ENCODE results near the gene FER.
"Not testable (repeated sequence)": the region's sequence is repeated elsewhere in the genome, so short reads cannot be mapped to it uniquely, and the experiment has no call there.

Gene FER

DNA sequence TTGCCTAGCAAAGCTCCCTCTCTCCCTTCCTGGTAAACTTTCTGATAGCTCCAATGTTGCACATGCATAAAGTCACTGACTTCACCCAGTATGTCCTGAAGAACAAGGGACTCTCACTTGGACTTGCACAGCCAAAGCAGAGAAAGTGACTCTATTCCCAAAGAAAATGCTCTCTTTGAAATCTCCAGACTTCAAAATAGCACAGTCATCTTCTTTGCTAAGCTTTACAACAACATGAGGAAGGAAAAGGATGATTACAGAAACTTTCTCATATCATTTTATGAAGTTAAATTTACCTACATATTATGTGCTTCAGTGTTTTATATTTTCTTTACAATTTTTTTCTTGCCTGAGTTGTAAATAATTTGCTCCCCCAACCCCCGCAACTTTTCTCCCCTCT is 397.4 kb downstream of the FER start:
- no peak for DNase-seq

DNA sequence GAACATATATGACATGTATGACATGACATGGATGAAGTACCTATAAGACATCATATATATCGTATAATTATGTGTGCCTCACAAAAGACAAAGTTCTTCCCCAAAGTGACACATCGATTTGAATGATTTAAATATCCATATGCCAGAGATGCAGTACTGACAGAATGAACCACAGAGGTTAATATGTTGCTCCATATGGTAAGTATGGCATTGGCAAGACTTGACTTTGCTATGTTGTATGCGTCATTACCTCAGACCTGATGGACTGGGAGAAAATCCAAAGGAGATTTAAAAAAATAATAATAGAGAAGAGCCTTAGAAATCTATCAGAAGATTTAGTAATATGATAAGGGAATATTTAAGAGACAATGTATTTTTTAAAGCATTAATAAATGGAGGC is 398.9 kb downstream of the FER start:
- DNase-seq, result no peak

- DNase-seq, result no peak
These were observed 404.9 kb downstream of the FER start for GRCh38 chr5:109152565-109152964.

DNA sequence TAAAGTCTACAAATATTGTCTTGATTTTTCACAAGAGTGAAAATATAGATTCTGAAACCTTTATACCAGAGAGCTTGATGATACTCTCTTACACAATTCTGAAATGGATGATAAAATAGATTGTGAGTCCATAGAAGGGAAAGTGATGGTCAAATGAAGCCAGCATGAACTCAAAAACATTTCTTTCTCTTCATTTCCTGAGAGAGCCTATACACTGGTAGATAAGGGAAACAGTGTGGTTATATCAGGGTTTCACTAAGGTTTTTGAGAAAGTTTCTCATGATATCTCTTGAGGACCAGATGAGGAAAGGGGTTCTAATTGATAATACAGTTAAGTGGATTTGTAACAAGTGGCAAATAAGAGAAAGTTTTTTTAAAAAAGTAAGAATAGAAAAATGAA is 407.9 kb downstream of the FER start:
- DNase-seq, result no peak

- DNase-seq, result no peak
These were observed 409.2 kb downstream of the FER start for GRCh38 chr5:109156885-109157284.

DNA sequence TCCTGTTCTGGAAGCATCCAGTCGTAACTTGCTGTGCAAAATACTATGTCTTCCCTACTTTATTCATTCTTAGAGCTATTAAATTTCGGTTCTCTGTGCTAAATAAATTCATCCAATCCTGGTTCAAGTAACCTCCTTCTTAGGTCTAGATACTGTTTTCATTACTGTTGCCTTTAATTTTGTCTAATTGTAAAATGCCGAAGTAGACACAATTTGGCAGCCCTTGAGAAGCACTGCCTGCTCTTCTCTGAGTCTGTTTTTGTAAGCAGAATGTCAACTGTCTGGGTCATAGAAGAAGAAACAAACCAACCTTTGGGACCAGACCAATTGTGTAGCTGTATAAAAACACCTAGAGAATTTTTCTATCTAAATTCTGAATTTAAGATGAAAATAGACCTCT is 412.8 kb downstream of the FER start:
- DNase-seq, result no peak

- DNase-seq, result no peak
These were observed 414.4 kb downstream of the FER start for GRCh38 chr5:109161914-109162683.

DNA sequence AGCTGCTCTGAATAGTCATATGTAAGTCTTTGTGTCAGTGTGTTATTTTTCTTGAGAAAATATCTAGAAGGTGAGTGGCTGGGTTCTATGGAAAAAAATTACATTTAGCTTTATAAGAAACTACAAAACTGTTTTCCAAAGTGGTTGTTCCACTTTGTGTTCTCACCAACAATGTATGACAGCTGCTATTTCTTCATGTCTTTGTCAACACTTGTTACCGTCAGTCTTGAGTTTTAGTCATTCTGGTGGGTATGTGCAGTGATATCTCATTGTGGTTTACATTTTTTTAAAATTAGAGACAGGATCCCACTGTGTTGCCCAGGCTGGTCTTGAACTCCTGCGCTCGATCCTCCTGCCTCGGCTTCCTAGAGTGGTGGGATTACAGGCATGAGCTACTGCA is 415.6 kb downstream of the FER start:
- DNase-seq, result no peak

DNA sequence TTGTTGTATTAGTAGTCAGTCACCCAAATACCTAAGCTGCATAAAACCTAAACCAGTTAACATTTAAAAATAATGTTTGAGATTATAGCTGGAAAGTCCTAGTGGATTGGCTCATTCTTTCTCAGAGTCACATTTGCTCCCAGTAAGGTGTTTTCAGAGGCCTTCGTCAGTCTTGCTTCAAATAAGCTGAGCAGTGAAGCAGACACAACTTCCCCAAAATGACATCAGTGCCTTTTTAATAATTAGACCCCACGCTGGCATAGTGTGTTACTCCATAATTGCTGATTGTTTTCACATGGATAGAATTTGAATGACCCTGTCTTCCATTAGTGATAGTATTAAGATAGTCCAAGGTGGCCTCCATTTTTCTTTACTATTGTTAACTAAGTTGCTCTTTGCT is 416.3 kb downstream of the FER start:
- no peak for DNase-seq

GRCh38 chr5:109167586-109167985 is 419.9 kb downstream of the FER start:
- no peak for DNase-seq

- no peak for DNase-seq
These were observed 420.5 kb downstream of the FER start for GRCh38 chr5:109168151-109168550.

GRCh38 chr5:109170629-109171350 is 423.1 kb downstream of the FER start:
- DNase-seq, result no peak

DNA sequence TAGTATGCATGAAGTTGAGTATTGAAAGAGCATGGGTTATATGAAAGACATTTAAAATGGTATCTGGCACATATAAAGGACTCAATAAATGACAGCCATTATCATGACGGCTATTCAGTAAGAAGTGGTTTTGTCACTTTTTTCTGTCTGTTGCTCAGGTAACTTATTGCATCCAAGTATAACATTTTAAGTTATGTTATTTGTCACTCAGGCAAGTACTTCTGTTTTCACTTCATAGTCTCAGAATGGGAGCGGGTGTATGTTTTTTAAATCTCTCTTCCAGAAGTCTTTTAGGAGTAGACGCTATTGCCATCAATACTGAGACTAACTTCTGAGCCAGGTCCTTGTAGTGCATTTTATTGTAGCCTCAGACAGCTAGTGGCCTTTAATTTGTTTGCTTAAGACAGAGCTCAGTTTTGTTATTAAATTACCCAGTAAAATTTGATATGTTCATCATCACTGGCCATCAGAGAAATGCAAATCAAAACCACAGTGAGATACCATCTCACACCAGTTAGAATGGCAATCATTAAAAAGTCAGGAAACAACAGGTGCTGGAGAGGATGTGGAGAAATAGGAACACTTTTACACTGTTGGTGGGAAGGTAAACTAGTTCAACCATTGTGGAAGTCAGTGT is 423.9 kb downstream of the FER start:
- DNase-seq, result not testable (repeated sequence)

GRCh38 chr5:109173036-109173794 is 425.5 kb downstream of the FER start:
- DNase-seq, result no peak

GRCh38 chr5:109177227-109177626 is 429.5 kb downstream of the FER start:
- DNase-seq, result no peak

GRCh38 chr5:109177782-109178181 is 430.1 kb downstream of the FER start:
- no peak for DNase-seq

DNA sequence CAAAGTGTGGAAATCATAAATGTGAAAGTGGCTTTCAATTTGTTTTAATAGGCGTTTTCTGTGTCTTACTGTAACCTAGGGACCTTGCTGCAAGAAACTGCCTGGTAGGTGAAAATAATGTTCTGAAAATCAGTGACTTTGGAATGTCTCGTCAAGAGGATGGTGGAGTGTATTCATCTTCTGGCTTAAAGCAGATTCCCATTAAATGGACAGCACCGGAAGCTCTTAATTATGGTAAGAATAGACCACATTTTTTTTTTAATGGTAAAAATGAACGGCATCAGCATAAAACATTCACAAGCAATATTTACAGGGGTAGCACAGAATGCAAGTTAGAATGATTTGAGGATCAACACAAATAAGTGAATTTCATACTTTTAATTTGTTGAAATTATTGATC is 433.0 kb downstream of the FER start:
- DNase-seq, result no peak

GRCh38 chr5:109186759-109187158 is 439.1 kb downstream of the FER start:
- no peak for DNase-seq

DNA sequence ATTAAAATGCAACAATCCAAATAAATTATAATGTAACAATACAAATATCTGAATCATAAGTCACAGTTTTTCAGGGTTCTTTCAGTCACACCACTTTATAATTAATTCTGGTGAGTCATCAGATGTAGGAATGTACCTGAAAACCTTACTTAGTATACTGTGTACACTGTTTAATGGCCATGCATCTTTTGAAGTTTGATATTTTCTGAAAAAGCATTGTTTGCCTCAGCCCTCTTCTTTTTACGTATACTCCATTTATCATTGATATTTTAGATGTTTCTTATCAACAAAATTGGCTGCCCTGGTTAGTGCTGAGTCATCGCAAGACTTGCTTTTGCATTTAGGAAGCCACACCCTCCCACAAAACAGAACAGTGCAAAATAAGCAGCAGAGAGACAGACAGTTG is 443.5 kb downstream of the FER start:
- no peak for DNase-seq

GRCh38 chr5:109192027-109192426 is 444.3 kb downstream of the FER start:
- no peak for DNase-seq

GRCh38 chr5:109192555-109193281 is 445.0 kb downstream of the FER start:
- no peak for DNase-seq

- DNase-seq, result no peak
These were observed 448.0 kb downstream of the FER start for GRCh38 chr5:109195667-109196066.

All from NCI-H187 treated with DMSO at 0.1 percent for 48 hours (cell line).